ENCODE measurements around the gene FAM149A. TPM values are rescaled to one million over a fixed set of nuclear protein-coding genes. Genes with fewer than 3 reads are reported as not detected.
A peak's percentile ranks its signal among the peaks of the same experiment; 100 is the strongest.

Gene FAM149A
- total and polyA plus RNA-seq, 10 of the 15 experiments (the other 5 are each of a cell fraction or from before 2014, with no cell fraction given) = 0.38 to 1.9 (median 0.99) TPM

DNA sequence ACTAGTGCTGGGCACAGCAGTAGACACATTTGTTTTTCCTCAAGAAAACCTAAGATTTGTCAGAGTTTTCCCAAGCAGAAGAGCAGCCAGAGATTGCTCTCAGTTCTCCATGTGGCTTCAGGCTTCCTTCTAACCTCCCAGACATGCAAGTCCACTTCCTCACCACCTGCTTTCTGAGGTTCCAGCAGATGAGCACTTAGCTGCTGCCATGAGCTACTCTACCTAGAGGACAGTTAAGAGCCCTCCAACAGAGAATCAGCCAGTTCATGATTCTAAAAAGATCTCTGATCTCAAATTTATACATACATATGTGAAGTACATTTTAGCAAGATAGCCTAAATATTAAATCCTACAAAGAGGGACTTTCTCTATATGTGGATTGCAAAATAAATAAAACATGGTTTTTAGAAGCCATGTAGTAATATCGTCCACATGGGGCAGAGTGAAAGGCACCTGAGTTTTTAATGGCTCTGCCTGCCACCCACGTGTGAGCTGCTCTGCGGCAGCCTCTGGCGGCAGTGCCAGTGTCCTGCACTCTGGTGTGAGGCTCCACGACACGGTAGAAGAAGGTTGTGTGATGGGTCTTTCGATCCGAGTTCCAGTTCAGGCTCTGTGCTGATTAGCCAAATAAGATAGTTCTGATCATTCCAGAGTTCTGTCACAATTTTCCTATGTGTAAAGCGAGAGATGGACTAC is 97.2 kb downstream of the FAM149A start (continued):
- TF ChIP-seq, protein P1, sequence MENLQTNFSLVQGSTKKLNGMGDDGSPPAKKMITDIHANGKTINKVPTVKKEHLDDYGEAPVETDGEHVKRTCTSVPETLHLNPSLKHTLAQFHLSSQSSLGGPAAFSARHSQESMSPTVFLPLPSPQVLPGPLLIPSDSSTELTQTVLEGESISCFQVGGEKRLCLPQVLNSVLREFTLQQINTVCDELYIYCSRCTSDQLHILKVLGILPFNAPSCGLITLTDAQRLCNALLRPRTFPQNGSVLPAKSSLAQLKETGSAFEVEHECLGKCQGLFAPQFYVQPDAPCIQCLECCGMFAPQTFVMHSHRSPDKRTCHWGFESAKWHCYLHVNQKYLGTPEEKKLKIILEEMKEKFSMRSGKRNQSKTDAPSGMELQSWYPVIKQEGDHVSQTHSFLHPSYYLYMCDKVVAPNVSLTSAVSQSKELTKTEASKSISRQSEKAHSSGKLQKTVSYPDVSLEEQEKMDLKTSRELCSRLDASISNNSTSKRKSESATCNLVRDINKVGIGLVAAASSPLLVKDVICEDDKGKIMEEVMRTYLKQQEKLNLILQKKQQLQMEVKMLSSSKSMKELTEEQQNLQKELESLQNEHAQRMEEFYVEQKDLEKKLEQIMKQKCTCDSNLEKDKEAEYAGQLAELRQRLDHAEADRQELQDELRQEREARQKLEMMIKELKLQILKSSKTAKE (IDR thresholded peaks at IDR 0.05; ENCODE audit: low read depth, poor library complexity, severe bottlenecking) = no peak
- no peak for TF ChIP-seq BRCA1 (IDR thresholded peaks at IDR 0.05; ENCODE audit: low read depth, low read length)
- TF ChIP-seq CEBPB (IDR thresholded peaks at IDR 0.05; ENCODE audit: borderline replicate concordance in 1 of 2, low read depth in 2 of 2, low read length in 2 of 2) = no peak
- no peak for TF ChIP-seq POLR2AphosphoS5 (IDR thresholded peaks at IDR 0.05; ENCODE audit: low read length)
- TF ChIP-seq RAD21 (IDR thresholded peaks at IDR 0.05; ENCODE audit: insufficient read depth, low read depth, low read length) = peak; percentile 50
- TF ChIP-seq, protein P2, sequence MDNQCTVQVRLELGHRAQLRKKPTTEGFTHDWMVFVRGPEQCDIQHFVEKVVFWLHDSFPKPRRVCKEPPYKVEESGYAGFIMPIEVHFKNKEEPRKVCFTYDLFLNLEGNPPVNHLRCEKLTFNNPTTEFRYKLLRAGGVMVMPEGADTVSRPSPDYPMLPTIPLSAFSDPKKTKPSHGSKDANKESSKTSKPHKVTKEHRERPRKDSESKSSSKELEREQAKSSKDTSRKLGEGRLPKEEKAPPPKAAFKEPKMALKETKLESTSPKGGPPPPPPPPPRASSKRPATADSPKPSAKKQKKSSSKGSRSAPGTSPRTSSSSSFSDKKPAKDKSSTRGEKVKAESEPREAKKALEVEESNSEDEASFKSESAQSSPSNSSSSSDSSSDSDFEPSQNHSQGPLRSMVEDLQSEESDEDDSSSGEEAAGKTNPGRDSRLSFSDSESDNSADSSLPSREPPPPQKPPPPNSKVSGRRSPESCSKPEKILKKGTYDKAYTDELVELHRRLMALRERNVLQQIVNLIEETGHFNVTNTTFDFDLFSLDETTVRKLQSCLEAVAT (IDR thresholded peaks at IDR 0.05) = no peak
- no peak for TF ChIP-seq RBBP5 (conservative IDR thresholded peaks at IDR 0.05)
- TF ChIP-seq ZNF217 (IDR thresholded peaks at IDR 0.05) = no peak
- no peak for TF ChIP-seq RAD51 (IDR thresholded peaks at IDR 0.05)
- no peak for TF ChIP-seq STAT1 (conservative IDR thresholded peaks at IDR 0.05)
- TF ChIP-seq, protein P3, sequence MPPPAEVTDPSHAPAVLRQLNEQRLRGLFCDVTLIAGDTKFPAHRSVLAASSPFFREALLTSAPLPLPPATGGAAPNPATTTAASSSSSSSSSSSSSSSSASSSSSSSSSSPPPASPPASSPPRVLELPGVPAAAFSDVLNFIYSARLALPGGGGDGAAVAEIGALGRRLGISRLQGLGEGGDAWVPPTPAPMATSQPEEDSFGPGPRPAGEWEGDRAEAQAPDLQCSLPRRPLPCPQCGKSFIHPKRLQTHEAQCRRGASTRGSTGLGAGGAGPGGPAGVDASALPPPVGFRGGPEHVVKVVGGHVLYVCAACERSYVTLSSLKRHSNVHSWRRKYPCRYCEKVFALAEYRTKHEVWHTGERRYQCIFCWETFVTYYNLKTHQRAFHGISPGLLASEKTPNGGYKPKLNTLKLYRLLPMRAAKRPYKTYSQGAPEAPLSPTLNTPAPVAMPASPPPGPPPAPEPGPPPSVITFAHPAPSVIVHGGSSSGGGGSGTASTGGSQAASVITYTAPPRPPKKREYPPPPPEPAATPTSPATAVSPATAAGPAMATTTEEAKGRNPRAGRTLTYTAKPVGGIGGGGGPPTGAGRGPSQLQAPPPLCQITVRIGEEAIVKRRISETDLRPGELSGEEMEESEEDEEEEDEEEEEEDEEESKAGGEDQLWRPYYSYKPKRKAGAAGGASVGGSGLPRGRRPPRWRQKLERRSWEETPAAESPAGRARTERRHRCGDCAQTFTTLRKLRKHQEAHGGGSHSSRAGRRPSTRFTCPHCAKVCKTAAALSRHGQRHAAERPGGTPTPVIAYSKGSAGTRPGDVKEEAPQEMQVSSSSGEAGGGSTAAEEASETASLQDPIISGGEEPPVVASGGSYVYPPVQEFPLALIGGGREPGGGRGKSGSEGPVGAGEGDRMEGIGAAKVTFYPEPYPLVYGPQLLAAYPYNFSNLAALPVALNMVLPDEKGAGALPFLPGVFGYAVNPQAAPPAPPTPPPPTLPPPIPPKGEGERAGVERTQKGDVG (CRISPR knock-in tag; IDR thresholded peaks at IDR 0.05) = no peak
- TF ChIP-seq YY1 (IDR thresholded peaks at IDR 0.05; ENCODE audit: low read depth, low read length) = peak; percentile 87
- no peak for TF ChIP-seq WRNIP1 (IDR thresholded peaks at IDR 0.05; ENCODE audit: borderline replicate concordance, low read depth, low read length)
- TF ChIP-seq, protein P4, sequence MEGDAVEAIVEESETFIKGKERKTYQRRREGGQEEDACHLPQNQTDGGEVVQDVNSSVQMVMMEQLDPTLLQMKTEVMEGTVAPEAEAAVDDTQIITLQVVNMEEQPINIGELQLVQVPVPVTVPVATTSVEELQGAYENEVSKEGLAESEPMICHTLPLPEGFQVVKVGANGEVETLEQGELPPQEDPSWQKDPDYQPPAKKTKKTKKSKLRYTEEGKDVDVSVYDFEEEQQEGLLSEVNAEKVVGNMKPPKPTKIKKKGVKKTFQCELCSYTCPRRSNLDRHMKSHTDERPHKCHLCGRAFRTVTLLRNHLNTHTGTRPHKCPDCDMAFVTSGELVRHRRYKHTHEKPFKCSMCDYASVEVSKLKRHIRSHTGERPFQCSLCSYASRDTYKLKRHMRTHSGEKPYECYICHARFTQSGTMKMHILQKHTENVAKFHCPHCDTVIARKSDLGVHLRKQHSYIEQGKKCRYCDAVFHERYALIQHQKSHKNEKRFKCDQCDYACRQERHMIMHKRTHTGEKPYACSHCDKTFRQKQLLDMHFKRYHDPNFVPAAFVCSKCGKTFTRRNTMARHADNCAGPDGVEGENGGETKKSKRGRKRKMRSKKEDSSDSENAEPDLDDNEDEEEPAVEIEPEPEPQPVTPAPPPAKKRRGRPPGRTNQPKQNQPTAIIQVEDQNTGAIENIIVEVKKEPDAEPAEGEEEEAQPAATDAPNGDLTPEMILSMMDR (IDR thresholded peaks at IDR 0.05 in 2 of 3, conservative IDR thresholded peaks at IDR 0.05 in 1 of 3; ENCODE audit: control insufficient read depth in 2 of 3, extremely low read depth in 1 of 3, insufficient read depth in 1 of 3, low read depth in 3 of 3, low read length in 3 of 3) = peak; percentile 84 to 97 (median 96)
- no peak for TF ChIP-seq ZBED1 (IDR thresholded peaks at IDR 0.05; ENCODE audit: borderline replicate concordance)
- TF ChIP-seq, protein P5, sequence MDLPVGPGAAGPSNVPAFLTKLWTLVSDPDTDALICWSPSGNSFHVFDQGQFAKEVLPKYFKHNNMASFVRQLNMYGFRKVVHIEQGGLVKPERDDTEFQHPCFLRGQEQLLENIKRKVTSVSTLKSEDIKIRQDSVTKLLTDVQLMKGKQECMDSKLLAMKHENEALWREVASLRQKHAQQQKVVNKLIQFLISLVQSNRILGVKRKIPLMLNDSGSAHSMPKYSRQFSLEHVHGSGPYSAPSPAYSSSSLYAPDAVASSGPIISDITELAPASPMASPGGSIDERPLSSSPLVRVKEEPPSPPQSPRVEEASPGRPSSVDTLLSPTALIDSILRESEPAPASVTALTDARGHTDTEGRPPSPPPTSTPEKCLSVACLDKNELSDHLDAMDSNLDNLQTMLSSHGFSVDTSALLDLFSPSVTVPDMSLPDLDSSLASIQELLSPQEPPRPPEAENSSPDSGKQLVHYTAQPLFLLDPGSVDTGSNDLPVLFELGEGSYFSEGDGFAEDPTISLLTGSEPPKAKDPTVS (IDR thresholded peaks at IDR 0.05; ENCODE audit: low read depth, low read length) = no peak
- no peak for TF ChIP-seq EZH2 (IDR thresholded peaks at IDR 0.05; ENCODE audit: borderline replicate concordance, control insufficient read depth, low read depth, low read length)
- no peak for TF ChIP-seq SMARCA5 (IDR thresholded peaks at IDR 0.05)
- no peak for TF ChIP-seq NFYA (IDR thresholded peaks at IDR 0.05; ENCODE audit: borderline replicate concordance, low read depth, low read length)
- TF ChIP-seq BCL11A (IDR thresholded peaks at IDR 0.05; ENCODE audit: low read depth, low read length) = no peak

Data from GM12878 (cell line).